Measurements from ENCODE around the gene PRKCQ.

The PRKCQ gene

GRCh38 chr10:6579904-6580278, at the start of gene PRKCQ:
Gene PRKCQ (minus strand): TSS chr10:6580276. CDS start chr10:6515135, 65,141 bp downstream.
- DNase-seq (ENCODE audit: low spot score) = no peak

- DNase-seq (ENCODE audit: low spot score) = no peak
Observed at GRCh38 chr10:6625428-6625827, 45.4 kb upstream of the PRKCQ start.

GRCh38 chr10:6624392-6624791, 44.3 kb upstream of the PRKCQ start:
- DNase-seq (ENCODE audit: low spot score) = no peak

DNA sequence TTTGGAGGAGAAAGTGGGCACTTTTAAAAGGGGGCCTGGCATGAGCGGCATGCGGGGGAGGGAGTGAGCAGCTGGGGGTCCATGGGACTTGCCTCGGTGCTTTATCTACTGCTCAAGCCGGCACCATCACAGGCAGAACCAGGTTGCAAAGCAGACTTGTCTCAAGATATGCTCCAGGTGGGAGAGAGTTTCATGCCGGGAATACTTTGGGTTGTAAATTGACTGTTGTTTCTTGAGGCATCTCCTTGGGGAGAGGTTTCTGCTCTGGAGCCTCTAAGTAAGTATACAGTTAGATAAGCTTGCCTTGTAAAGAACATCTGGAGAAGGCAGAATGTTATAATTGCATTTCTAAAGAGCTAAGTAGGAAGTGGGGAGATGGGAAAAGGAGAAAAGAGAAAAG, 42.8 kb upstream of the PRKCQ start:
- no peak for DNase-seq (ENCODE audit: low spot score)

GRCh38 chr10:6621536-6621935, 41.5 kb upstream of the PRKCQ start:
- no peak for DNase-seq (ENCODE audit: low spot score)

GRCh38 chr10:6619660-6620059, 39.6 kb upstream of the PRKCQ start:
- no peak for DNase-seq (ENCODE audit: low spot score)

- no peak for DNase-seq (ENCODE audit: low spot score)
Observed at GRCh38 chr10:6618340-6618739, 38.3 kb upstream of the PRKCQ start.

- no peak for DNase-seq (ENCODE audit: low spot score)
Observed at GRCh38 chr10:6617309-6618076, 37.4 kb upstream of the PRKCQ start.

DNA sequence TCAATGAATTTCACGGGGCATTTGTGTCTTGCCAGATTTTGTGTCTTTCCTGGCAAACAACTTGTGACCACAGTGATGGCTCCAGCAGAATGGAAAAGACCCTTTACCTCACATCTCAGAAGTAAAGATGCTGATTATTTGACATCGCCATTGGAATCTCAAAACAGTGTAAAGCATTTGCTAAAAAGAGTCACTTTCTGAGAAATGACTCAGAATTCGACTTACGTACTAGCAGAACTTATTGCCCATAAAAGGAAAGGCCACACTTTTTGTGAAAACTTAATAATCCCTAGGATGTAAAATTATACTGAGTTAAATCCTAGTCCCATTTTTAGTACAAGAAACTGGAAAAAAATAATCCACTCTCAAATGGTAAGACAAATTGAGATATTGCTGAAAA, 35.9 kb upstream of the PRKCQ start:
- no peak for DNase-seq (ENCODE audit: low spot score)

DNA sequence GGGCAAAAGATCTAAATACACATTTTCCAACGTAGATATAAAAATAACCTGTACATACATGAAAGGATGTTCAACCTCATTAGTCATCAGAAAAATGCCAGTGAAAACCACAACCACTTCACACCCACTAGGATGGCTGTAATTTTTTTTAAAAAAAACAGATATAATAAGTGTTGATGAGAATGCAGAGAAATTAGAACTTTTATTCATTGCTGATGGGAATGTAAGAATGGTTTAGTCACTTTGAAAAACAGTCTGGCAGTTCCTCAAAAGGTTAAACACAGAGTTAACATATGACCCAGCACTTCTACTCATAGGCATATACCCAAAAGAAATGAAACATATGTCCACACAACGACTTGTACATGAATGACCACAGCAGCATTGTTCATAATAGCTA, 32.3 kb upstream of the PRKCQ start:
- no peak for DNase-seq (ENCODE audit: low spot score)

DNA sequence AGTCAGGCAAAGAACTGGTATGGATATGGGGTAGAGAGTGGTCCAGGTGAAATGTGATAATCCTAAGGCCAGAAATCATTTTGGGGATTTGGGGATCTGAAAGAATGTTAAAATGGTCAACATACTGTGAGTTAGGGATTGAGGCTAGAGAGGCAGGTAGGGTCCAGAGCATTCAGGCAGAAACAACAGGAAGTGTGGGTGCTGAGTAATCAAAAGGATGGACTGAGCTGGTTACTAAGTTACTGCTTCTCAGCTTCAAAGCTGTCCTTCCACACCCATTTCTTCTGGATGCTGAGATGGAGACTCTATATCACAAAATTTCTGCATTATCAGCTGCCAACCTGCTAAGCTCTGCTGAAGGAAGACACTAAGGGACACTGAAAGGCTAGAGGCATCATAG, 30.6 kb upstream of the PRKCQ start:
- DNase-seq (ENCODE audit: low spot score) = no peak

DNA sequence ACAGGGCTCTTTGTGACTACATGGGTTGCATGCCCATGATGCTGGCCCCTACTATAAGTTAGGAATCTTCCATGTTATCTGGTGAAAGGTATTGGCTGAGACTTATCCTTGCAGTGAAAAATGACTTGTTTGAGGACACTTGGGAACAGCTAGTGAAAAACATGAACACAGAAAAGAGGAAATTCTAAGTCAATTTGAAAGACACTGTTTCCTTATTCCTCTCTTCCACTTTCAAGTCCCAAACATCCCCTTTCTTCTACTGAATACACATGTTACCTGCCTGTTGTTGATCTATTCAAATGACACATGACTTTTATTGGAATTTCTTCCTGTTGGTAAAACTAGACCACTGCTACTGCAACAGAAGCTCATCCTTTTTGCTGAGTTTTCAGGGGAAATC, 29.5 kb upstream of the PRKCQ start:
- no peak for DNase-seq (ENCODE audit: low spot score)

DNA sequence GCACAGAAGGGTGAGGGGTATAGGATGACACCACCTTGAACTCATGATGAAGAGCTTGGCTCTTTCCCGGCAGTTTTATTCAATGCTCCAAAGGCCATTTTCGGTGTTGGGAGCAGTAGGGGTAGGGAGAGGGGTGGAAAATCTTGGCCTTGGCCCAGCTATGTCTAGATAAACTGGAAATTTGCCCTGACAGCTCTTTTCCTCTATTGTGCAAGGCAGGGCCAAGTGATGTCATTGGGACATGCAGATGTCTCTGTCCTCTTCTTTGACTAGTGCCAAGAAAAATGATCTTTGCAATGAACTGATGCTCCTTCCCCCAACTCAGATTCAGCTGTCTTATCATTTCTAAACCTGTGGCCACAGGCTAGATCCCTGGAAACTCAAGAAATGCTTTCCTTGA, 27.7 kb upstream of the PRKCQ start:
- DNase-seq (ENCODE audit: low spot score) = no peak

GRCh38 chr10:6607182-6607581, 27.1 kb upstream of the PRKCQ start:
- DNase-seq (ENCODE audit: low spot score) = no peak

DNA sequence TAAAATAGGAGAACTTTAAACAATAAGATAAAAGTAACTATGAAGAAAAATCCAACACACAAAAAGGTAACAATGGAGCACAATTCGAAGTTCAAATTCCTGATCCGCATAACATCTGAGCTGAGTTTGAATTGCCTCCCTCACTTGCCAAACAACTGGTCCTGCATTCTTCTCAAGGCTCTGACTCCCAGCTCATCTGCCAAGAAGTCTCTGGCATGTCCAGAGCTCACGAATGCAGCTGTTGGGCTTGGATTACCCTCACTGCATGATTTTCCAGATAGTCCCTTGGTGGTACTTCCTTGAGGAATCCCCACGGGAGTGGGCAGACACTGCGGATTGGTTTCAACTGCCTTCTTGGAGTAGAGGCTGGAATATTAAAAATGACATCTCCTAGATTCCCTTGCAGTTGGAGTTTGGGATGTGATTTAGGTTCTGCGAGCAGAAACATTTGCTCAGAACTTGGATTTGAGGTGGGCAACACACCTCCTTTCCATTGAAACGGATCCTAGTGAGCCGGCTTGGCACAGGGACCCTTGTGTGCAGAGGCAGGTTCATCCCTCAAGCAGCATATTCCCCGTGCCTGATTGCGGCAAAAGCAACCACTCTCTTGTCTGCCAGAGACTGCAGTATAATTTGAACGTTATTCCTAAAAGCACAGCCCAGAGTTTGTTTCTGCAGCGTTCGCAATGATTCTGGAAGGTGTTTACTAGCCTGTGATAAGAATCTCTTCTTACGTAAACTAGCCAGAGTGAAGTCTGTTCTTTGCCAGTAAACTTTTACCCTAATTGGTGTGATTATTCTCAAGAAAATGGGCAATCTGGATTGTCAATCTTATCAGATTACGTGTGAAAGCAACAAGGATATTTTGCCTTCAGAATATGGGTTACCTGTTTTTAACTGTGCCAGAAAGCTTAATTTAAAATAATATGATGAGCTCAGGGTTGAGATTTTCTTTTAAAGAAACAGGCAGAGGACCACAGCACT, 23.4 kb upstream of the PRKCQ start:
- DNase-seq (ENCODE audit: low spot score) = no peak

DNA sequence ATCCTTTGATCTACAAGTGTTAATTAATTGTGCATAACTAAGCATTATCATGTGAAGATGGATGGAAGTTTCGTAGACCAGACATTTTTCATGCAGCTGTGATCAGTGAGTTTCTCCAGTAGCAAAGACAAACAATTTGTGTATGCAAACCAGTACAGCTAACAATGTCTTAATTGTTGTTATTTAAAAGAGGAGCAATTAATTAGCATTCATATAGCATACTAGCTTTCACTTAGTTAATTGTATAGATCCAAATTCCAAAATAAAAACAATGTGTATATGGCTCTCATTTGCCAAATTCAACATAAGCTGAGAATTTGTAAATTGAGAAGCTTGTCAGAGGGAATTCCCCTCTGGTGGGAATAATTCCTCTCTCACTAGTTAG, 22.6 kb upstream of the PRKCQ start:
- DNase-seq (ENCODE audit: low spot score) = no peak

- no peak for DNase-seq (ENCODE audit: low spot score)
Observed at GRCh38 chr10:6602026-6602699, 22.1 kb upstream of the PRKCQ start.

DNA sequence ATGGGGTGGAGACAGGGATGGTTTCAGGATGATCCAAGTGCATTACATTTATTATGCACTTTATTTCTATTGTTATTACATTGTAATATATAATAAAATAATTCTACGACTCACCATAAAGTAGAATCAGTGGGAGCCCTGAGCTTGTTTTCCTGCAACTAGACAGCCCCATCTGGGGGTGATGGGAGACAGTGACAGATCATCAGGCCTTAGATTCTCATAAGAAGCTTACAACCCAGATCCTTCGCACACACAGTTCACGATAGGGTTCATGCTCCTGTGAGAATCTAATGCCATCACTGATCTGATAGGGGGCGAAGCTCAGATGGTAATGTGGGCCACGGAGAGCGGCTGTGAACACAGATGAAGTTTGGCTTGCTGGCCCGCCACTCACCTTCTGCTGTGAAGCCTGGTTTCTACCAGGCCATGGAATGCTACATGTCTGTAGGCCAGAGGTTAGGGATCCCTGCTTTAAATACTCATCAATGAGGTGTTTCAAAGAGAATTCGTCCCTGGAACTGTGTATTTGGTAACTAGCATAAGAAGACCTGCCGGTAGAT, 21.2 kb upstream of the PRKCQ start:
- no peak for DNase-seq (ENCODE audit: low spot score)

DNA sequence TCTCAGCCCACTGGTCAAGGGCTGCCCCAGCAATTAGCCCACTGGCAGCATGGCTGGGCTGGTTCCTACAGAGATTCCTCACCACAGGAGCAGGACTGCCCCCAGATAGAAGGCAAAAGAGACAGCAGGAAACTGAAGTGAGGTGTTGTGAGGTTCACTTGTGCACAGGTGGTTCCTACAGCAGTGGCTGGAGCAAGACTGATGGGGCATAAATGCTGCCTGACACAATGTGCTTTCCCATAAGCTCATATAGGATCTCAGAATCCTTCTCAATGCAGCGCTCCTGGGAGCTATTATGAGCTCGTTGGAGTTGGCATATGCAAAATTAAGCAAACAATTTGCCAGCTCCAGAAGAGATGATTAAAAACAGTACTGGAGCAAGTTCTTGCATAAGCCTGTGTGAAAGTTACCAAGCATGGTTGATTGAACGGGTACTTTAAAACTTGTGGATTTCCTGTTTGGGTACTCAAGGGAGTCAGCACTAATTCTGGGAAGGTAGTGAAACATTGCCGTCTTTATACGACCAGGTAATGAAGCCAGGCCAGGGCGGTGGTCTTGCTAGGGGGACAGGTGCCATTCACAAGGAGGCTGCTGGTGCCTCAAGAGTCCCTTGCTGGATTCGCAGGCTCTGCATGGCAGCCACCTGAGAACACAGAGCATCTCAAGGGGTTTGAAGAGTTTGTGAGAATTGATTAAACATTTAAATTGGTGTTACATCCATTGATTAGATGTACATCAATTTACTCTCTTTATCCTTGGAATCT, 20.3 kb upstream of the PRKCQ start:
- DNase-seq (ENCODE audit: low spot score) = no peak

DNA sequence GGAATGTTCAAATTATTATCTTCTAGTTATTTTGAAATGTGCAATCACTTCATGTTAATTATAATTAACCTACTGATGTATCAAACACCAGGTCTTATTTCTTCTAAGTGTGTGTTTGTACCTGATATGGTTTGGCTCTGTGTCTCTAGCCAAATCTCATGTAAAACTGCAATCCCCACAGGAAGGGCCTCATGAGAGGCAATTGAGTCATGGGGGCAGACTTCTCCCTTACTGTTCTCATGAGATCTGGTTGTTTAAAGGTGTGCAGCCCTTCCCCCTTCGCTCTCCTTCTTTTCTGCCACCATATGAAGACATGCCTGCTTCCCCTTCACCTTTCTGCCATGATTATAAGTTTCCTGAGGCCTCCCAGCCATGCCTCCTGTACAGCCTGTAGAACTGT, 18.6 kb upstream of the PRKCQ start:
- DNase-seq (ENCODE audit: low spot score) = no peak

GRCh38 chr10:6597478-6597877, 17.4 kb upstream of the PRKCQ start:
- DNase-seq (ENCODE audit: low spot score) = no peak

GRCh38 chr10:6595499-6595898, 15.4 kb upstream of the PRKCQ start:
- no peak for DNase-seq (ENCODE audit: low spot score)
